HEK293T (cell line): Measurements from ENCODE around the gene TLNRD1.

ENCODE experiments used
- CTCF ChIA-PET: fragments of 350-600 bp; formaldehyde crosslinking; extraction: SDS; loops from one replicate; lab custom pipeline; 2021; ENCODE audit warnings: antibody characterized with exemption, inconsistent platforms; lab: Yijun Ruan, JAX
- POLR2A ChIA-PET: fragments of 350-600 bp; formaldehyde crosslinking; extraction: SDS; loops from one replicate; lab custom pipeline; 2020; ENCODE audit warnings: antibody characterized with exemption, inconsistent platforms; lab: Yijun Ruan, JAX
- DNase-seq: peaks from one replicate; pipeline ENCODE4 v3.0.0; 2012; ENCODE audit warnings: mixed read lengths; ENCODE audit errors: extremely low spot score
- ARNT ChIP-seq: fragments of 450-650 bp; IDR thresholded peaks from 2 replicates; pipeline ENCODE4 v1.6.1; 2017; ENCODE audit warnings: mild to moderate bottlenecking
- BHLHE40 ChIP-seq: fragments of 450-650 bp; IDR thresholded peaks from 2 replicates; pipeline ENCODE4 v1.6.1; 2016; ENCODE audit warnings: mild to moderate bottlenecking, moderate library complexity, borderline replicate concordance
- CTBP1 ChIP-seq: fragments of 450-650 bp; IDR thresholded peaks from 2 replicates; pipeline ENCODE4 v1.6.1; 2016; ENCODE audit warnings: borderline replicate concordance
- ELF4 ChIP-seq: fragments of 450-650 bp; IDR thresholded peaks from 2 replicates; pipeline ENCODE4 v1.6.1; 2017; ENCODE audit warnings: antibody characterized with exemption
- FOXA1 ChIP-seq: fragments of 450-650 bp; IDR thresholded peaks from 2 replicates; pipeline ENCODE4 v1.6.1; 2016; ENCODE audit warnings: mild to moderate bottlenecking
- FOXK2 ChIP-seq: fragments of 450-650 bp; IDR thresholded peaks from 2 replicates; pipeline ENCODE4 v1.6.1; 2016; ENCODE audit warnings: mild to moderate bottlenecking
- FOXM1 ChIP-seq: fragments of 450-650 bp; IDR thresholded peaks from 2 replicates; pipeline ENCODE4 v1.6.1; 2017; ENCODE audit warnings: mild to moderate bottlenecking, borderline replicate concordance
- HDGF ChIP-seq: fragments of 450-650 bp; IDR thresholded peaks from 2 replicates; pipeline ENCODE4 v1.6.1; 2017; ENCODE audit warnings: antibody characterized with exemption, borderline replicate concordance
- L3MBTL2 ChIP-seq: fragments of 450-650 bp; conservative IDR thresholded peaks from 2 replicates; pipeline ENCODE4 v1.6.1; 2016; ENCODE audit warnings: mild to moderate bottlenecking
- LEF1 ChIP-seq: fragments of 450-650 bp; IDR thresholded peaks from 2 replicates; pipeline ENCODE4 v1.6.1; 2017; ENCODE audit warnings: mild to moderate bottlenecking, borderline replicate concordance
- NFRKB ChIP-seq: fragments of 450-650 bp; IDR thresholded peaks from 2 replicates; pipeline ENCODE4 v1.6.1; 2016; ENCODE audit warnings: mild to moderate bottlenecking, moderate library complexity
- PKNOX1 ChIP-seq: fragments of 450-650 bp; IDR thresholded peaks from 2 replicates; pipeline ENCODE4 v1.6.1; 2016
- SP1 ChIP-seq: fragments of 450-650 bp; IDR thresholded peaks from 2 replicates; pipeline ENCODE4 v1.6.1; 2017
- SUZ12 ChIP-seq: fragments of 450-650 bp; IDR thresholded peaks from 2 replicates; pipeline ENCODE4 v1.6.1; 2016; ENCODE audit warnings: mild to moderate bottlenecking
- TARDBP ChIP-seq: fragments of 450-650 bp; IDR thresholded peaks from 2 replicates; pipeline ENCODE4 v1.6.1; 2016
- ZNF384 ChIP-seq: fragments of 450-650 bp; IDR thresholded peaks from 2 replicates; pipeline ENCODE4 v1.6.1; 2016

TLNRD1 gene

GRCh38 chr15:80985981-80986380, 14.7 kb upstream of the TLNRD1 start:
- POLR2A ChIA-PET: interaction anchor here (1.0 kb wide), 1 partner anchor 15 kb away, joined by 3 read pairs; the partner anchor contains the start of gene TLNRD1
- TF ChIP-seq TARDBP: no peak
- TF ChIP-seq ZNF384: no peak
- TF ChIP-seq FOXM1: no peak
- no peak for TF ChIP-seq L3MBTL2
- no peak for TF ChIP-seq SP1
- TF ChIP-seq CTBP1: no peak
- no peak for TF ChIP-seq ELF4
- TF ChIP-seq LEF1: no peak
- no peak for TF ChIP-seq PKNOX1
- no peak for TF ChIP-seq NFRKB
- TF ChIP-seq FOXA1: no peak
- no peak for TF ChIP-seq SUZ12
- no peak for TF ChIP-seq HDGF
- TF ChIP-seq FOXK2: no peak
- TF ChIP-seq BHLHE40: no peak
- TF ChIP-seq ARNT: no peak
- no peak for DNase-seq
- CTCF ChIA-PET: interaction anchor here (1.1 to 1.7 kb wide), 2 partner anchors 8 to 280 kb away, joined by 7 to 8 read pairs; no protein-coding TSS in a partner anchor

- POLR2A ChIA-PET: interaction anchor here (1.0 kb wide), 1 partner anchor 15 kb away, joined by 3 read pairs; the partner anchor contains the start of gene TLNRD1
- CTCF ChIA-PET: interaction anchor here (1.1 to 1.7 kb wide), 2 partner anchors 9 to 279 kb away, joined by 7 to 8 read pairs; no protein-coding TSS in a partner anchor
- TF ChIP-seq L3MBTL2 (no peak), SP1 (no peak), FOXK2 (no peak), ELF4 (no peak), TARDBP (no peak), BHLHE40 (no peak)
- no peak for DNase-seq
Observed at GRCh38 chr15:80986487-80986886, 14.2 kb upstream of the TLNRD1 start.

GRCh38 chr15:80988148-80988796, 12.5 kb upstream of the TLNRD1 start:
- no peak for TF ChIP-seq FOXK2
- TF ChIP-seq ARNT: no peak
- TF ChIP-seq LEF1: no peak
- no peak for TF ChIP-seq HDGF
- DNase-seq: no peak
- ChIA-PET CTCF (interaction anchor here (1.2 to 2.2 kb wide), 2 partner anchors 11 to 278 kb away, joined by 3 to 9 read pairs; no protein-coding TSS in a partner anchor), POLR2A (interaction anchor here (1.0 to 2.0 kb wide), 3 partner anchors 8 to 25 kb away, joined by 3 to 11 read pairs (median 6); partner anchors contain the start of gene TLNRD1)

GRCh38 chr15:80989081-80989517, 11.6 kb upstream of the TLNRD1 start:
- CTCF ChIA-PET: interaction anchor here (2.2 kb wide), 1 partner anchor 12 kb away, joined by 9 read pairs; no protein-coding TSS in a partner anchor
- peak; percentile 35 for DNase-seq
- POLR2A ChIA-PET: interaction anchor here (2.0 kb wide), 1 partner anchor 12 kb away, joined by 11 read pairs; the partner anchor contains the start of gene TLNRD1
- TF ChIP-seq HDGF (no peak), SP1 (no peak), CTBP1 (no peak), FOXA1 (no peak), FOXK2 (no peak)

GRCh38 chr15:80989518-80990478, 10.9 kb upstream of the TLNRD1 start, which contains the start of gene MESD:
Gene MESD, minus strand, starts transcription at chr15:80989819. Its CDS starts 28 bp downstream, at chr15:80989791.
- ChIA-PET CTCF (interaction anchor here (2.2 kb wide), 1 partner anchor 12 kb away, joined by 9 read pairs; no protein-coding TSS in a partner anchor), POLR2A (interaction anchor here (3.3 kb wide), 1 partner anchor 11 kb away, joined by 34 read pairs; the partner anchor contains the start of gene TLNRD1)
- peak; percentile 100 for DNase-seq
- TF ChIP-seq CTBP1 (0 out of 2 replicates have a peak, but pooled peaks have one; percentile 55), TARDBP (no peak), ARNT (no peak), SUZ12 (no peak), LEF1 (no peak), SP1 (no peak), NFRKB (no peak), ELF4 (peak; percentile 57; the same call in 1 of the 2 replicates), BHLHE40 (no peak), PKNOX1 (peak; percentile 77), FOXK2 (no peak), ZNF384 (no peak), L3MBTL2 (no peak), FOXM1 (no peak), FOXA1 (no peak), HDGF (no peak)
